ENCODE data around the gene TBXAS1.

GRCh38 chr7:139999516-139999915 lies 170.5 kb downstream of the TBXAS1 start:
- TF ChIP-seq ZNF555 (tag by site-specific recombination; conservative IDR thresholded peaks at IDR 0.05) (no peak), ZNF76 (tag by site-specific recombination; IDR thresholded peaks at IDR 0.05; ENCODE audit: borderline replicate concordance, low read depth) (no peak), CTCF (tag by site-specific recombination; IDR thresholded peaks at IDR 0.05) (no peak), ZNF146 (tag by site-specific recombination; IDR thresholded peaks at IDR 0.05) (no peak), BCL6B (tag by site-specific recombination; IDR thresholded peaks at IDR 0.05) (no peak), TCF7L2 (IDR thresholded peaks at IDR 0.05; ENCODE audit: borderline replicate concordance, low read depth, low read length) (no peak), ZNF768 (tag by site-specific recombination; IDR thresholded peaks at IDR 0.05) (no peak), YY1 (tag by site-specific recombination; IDR thresholded peaks at IDR 0.05) (no peak), KLF16 (tag by site-specific recombination; IDR thresholded peaks at IDR 0.05) (no peak), ZNF16 (tag by site-specific recombination; IDR thresholded peaks at IDR 0.05; ENCODE audit: low read depth) (no peak), ZBTB10 (tag by site-specific recombination; IDR thresholded peaks at IDR 0.05) (no peak)
